Memory B cell (primary cell): ENCODE measurements around the gene ATN1.
A peak's percentile ranks its signal among the peaks of the same experiment; 100 is the strongest.
"Not testable (repeated sequence)": the region's sequence is repeated elsewhere in the genome, so short reads cannot be mapped to it uniquely, and the experiment has no call there.

ENCODE experiments used
- ATAC-seq: fragments of 150-1000 bp; cut with Tn5 transposase; 2 replicates; pipeline ENCODE4 v1.10.0; 2021; ENCODE audit warnings: low read depth, mild to moderate bottlenecking, moderate library complexity
- DNase-seq, 2 donors: peaks; one replicate each; pipeline ENCODE4 v3.0.0; 2022; ENCODE audit warnings: low spot score in 2 of 2
- H3K27ac Mint-ChIP-seq: one replicate; pipeline ENCODE4 v1.8.0; 2022; ENCODE audit warnings: mild to moderate bottlenecking, moderate library complexity, mixed read lengths
- H3K27me3 Mint-ChIP-seq: one replicate; pipeline ENCODE4 v1.8.0; 2022; ENCODE audit warnings: mixed read lengths
- H3K36me3 Mint-ChIP-seq: one replicate; pipeline ENCODE4 v1.8.0; 2022; ENCODE audit warnings: mild to moderate bottlenecking, mixed read lengths
- H3K4me1 Mint-ChIP-seq: one replicate; pipeline ENCODE4 v1.8.0; 2022; ENCODE audit warnings: mixed read lengths
- H3K4me3 Mint-ChIP-seq: one replicate; pipeline ENCODE4 v1.8.0; 2022; ENCODE audit warnings: mild to moderate bottlenecking, moderate library complexity, mixed read lengths
- H3K9me3 Mint-ChIP-seq: one replicate; pipeline ENCODE4 v1.8.0; 2022; ENCODE audit warnings: mixed read lengths

The ATN1 gene

DNA sequence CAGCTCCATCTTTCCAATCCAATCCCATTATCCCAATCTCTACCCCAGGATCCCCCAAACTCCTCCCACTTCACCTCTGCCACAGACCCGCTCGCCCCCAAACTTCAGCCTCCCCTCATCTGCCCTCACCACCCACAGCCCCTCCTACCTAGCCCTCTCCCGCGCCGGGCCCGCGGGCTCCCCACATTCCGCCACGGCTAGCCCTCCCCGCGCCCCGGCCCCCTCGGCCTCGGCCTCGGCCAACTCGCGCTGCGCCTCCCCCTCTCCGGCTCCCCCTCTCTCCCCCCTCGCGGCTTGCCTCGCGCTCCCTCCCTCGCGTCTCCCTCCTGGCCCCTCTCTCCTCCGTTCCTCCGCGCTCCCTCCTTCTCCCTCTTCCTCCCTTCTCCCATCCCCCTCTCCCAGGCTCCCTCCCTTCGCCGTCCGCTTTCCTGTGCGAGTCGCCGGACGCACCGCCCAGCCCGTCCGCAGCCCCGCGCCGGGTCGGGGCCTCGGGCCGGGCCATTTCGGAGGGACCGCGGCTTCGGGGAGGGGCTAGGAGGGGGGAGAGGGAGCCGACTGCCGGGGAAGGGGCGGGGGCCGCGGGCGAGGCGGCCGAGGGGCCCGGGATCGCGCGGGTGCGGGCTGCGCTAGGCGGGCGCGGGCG, at the start of gene ATN1:
ATN1 (plus strand) TSS at position 581 of the 643 bp plus-strand sequence. CDS start 6,043 bp downstream, outside the sequence.
- H3K4me3 Mint-ChIP-seq: peak within 1 kb of the TSS; percentile 89
- ATAC-seq: peak; percentile 26
- peaks cover 56% of the 10 kb centered on the region for H3K4me1 Mint-ChIP-seq
- no peaks in the 10 kb centered on the region for H3K27me3 Mint-ChIP-seq
- no peaks in the 10 kb centered on the region for H3K9me3 Mint-ChIP-seq
- peak; percentile 35 to 53 for DNase-seq
- no peaks in the 10 kb centered on the region for H3K36me3 Mint-ChIP-seq
- peak within 1 kb of the TSS; percentile 89 for H3K27ac Mint-ChIP-seq

- not testable (repeated sequence) for H3K4me1 Mint-ChIP-seq, H3K27ac Mint-ChIP-seq, H3K4me3 Mint-ChIP-seq, H3K36me3 Mint-ChIP-seq, ATAC-seq, DNase-seq, H3K27me3 Mint-ChIP-seq, H3K9me3 Mint-ChIP-seq
Measured at GRCh38 chr12:6879824-6880223, 47.9 kb upstream of the ATN1 start.

DNA sequence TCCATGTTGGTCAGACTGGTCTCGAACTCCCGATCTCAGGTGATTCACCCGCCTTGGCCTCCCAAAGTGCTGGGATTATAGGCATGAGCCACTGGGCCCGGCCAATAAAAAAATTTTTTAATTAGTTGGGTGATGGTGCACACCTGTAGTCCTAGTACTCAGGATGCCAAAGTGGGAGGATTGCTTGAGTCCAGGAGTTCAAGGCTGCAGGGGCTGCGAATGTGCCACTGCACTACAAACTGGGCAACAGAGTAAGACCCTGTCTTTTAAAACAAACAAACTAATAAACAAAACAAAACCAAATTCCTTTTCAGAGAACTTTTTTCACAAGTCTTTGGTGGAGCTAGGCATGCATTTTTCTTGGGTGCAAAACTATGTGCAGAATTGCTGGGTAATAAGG, 44.5 kb upstream of the ATN1 start:
- no peak for ATAC-seq

DNA sequence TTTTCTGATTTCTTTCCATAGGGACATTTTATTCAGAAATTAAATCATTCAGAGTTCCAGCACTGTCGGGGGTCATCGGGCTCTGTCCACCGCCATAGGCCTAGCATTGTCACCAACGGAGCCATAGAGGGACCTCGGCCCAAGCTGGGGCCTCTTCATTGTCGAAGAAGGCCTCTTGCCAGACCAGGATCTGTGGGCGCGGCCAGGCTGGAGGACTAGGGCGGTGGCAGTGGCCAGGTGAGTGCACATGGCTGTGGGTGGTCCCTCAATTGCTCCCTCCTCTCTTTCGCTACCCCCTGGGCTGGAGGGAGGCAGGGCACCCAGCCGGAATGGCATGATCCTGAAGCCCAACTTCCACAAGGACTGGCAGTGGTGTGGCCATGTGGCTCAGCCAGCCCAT, 44.1 kb upstream of the ATN1 start:
- no peak overlapping the region for H3K27ac Mint-ChIP-seq
- H3K9me3 Mint-ChIP-seq: no peaks in the 10 kb centered on the region
- peaks cover 4% of the 10 kb centered on the region for H3K36me3 Mint-ChIP-seq
- ATAC-seq: no peak
- no peak overlapping the region for H3K4me3 Mint-ChIP-seq
- DNase-seq: no peak
- H3K4me1 Mint-ChIP-seq: no peaks in the 10 kb centered on the region
- no peaks in the 10 kb centered on the region for H3K27me3 Mint-ChIP-seq

More for the DNA sequence above, 44.5 kb upstream of the ATN1 start:
- DNase-seq: no peak
- Mint-ChIP-seq H3K36me3 (peaks cover 4% of the 10 kb centered on the region), H3K4me3 (no peak overlapping the region), H3K4me1 (no peaks in the 10 kb centered on the region), H3K27me3 (no peaks in the 10 kb centered on the region), H3K27ac (no peak overlapping the region), H3K9me3 (no peaks in the 10 kb centered on the region)

- Mint-ChIP-seq H3K4me1 (no peaks in the 10 kb centered on the region), H3K36me3 (peaks cover 4% of the 10 kb centered on the region), H3K27ac (no peak overlapping the region), H3K4me3 (no peak overlapping the region), H3K27me3 (no peaks in the 10 kb centered on the region), H3K9me3 (no peaks in the 10 kb centered on the region)
- ATAC-seq (no peak), DNase-seq (no peak)
Measured at GRCh38 chr12:6884539-6884938, 43.2 kb upstream of the ATN1 start.

- not testable (repeated sequence) for H3K36me3 Mint-ChIP-seq, H3K27me3 Mint-ChIP-seq, ATAC-seq, DNase-seq, H3K4me3 Mint-ChIP-seq, H3K27ac Mint-ChIP-seq, H3K9me3 Mint-ChIP-seq, H3K4me1 Mint-ChIP-seq
Measured at GRCh38 chr12:6886206-6886999, 41.4 kb upstream of the ATN1 start.

- Mint-ChIP-seq H3K36me3 (peaks cover 4% of the 10 kb centered on the region), H3K9me3 (no peaks in the 10 kb centered on the region), H3K27ac (no peak overlapping the region), H3K27me3 (no peaks in the 10 kb centered on the region), H3K4me1 (peaks cover 2% of the 10 kb centered on the region), H3K4me3 (no peak overlapping the region)
- DNase-seq (no peak), ATAC-seq (no peak)
Measured at GRCh38 chr12:6887460-6887859, 40.3 kb upstream of the ATN1 start.

DNA sequence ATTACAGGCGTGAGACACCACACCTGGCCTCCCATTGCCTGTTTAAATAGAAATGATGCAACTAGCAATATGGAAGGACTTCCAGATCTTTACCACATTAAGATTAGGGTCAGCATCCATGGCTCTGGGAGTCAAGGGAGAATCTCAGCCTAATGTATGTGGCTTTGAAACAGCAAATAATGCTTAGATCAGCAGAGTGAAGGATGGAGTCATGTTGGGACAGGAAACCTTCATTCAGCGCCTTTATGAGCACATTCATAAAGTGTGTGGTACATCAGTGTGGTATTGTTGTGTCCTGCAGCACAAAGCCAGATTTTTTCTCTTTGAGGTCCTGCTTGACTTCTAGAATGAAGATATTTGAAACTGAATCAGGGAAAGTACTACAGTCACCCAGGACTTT, 39.4 kb upstream of the ATN1 start:
- ATAC-seq (no peak), DNase-seq (no peak)
- no peak overlapping the region for H3K4me3 Mint-ChIP-seq
- peaks cover 2% of the 10 kb centered on the region for H3K4me1 Mint-ChIP-seq
- no peak overlapping the region for H3K27ac Mint-ChIP-seq
- H3K36me3 Mint-ChIP-seq: peaks cover 4% of the 10 kb centered on the region
- no peaks in the 10 kb centered on the region for H3K27me3 Mint-ChIP-seq
- no peaks in the 10 kb centered on the region for H3K9me3 Mint-ChIP-seq

- not testable (repeated sequence) for ATAC-seq, H3K36me3 Mint-ChIP-seq, DNase-seq, H3K27me3 Mint-ChIP-seq, H3K4me3 Mint-ChIP-seq, H3K4me1 Mint-ChIP-seq, H3K27ac Mint-ChIP-seq, H3K9me3 Mint-ChIP-seq
Measured at GRCh38 chr12:6888794-6889193, 39.0 kb upstream of the ATN1 start.

DNA sequence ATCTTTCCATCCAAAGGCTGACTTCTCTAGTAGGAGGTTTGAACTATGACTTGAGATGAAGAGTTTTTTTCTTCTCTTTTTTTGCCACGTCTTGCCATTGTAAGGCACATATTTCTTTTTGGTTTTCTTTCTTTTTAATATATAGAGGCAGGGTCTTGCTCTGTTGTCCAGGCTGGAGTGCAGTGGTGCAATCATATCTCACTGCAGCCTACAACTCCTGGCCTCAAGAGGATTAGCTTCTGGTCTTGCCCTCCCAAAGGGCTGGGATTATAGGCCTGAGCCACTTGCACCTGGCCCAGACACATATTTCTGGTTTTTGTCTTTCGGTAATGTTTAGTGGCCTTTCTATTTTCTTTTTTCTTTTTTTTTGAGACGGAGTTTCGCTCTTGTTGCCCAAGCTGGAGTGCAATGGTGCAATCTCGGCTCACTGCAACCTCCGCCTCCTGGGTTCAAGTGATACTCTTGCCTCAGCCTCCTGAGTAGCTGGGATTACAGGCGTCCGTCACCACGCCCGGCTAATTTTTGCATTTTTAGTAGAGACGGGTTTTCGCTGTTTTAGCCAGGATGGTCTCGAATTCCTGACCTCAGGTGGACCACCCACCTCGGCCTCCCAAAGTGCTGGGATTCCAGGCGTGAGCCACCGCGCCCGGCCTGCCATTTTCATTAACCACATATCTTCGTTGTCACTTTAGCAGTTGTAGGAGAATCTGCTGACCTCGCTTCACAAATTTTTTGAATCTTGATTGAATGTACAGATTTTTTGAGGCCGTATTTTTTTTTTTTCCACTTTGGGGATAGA, 37.8 kb upstream of the ATN1 start:
- not testable (repeated sequence) for H3K36me3 Mint-ChIP-seq, H3K27ac Mint-ChIP-seq, H3K4me1 Mint-ChIP-seq, H3K27me3 Mint-ChIP-seq, ATAC-seq, DNase-seq, H3K4me3 Mint-ChIP-seq, H3K9me3 Mint-ChIP-seq

GRCh38 chr12:6890789-6891645, 36.7 kb upstream of the ATN1 start:
- peak overlapping the region; percentile 91 for H3K27ac Mint-ChIP-seq
- ATAC-seq (peak; percentile 92), DNase-seq (peak; percentile 96 to 98)
- H3K4me3 Mint-ChIP-seq: peak overlapping the region; percentile 85
- H3K4me1 Mint-ChIP-seq: peaks cover 2% of the 10 kb centered on the region
- no peaks in the 10 kb centered on the region for H3K36me3 Mint-ChIP-seq
- H3K9me3 Mint-ChIP-seq: no peaks in the 10 kb centered on the region
- H3K27me3 Mint-ChIP-seq: no peaks in the 10 kb centered on the region

DNA sequence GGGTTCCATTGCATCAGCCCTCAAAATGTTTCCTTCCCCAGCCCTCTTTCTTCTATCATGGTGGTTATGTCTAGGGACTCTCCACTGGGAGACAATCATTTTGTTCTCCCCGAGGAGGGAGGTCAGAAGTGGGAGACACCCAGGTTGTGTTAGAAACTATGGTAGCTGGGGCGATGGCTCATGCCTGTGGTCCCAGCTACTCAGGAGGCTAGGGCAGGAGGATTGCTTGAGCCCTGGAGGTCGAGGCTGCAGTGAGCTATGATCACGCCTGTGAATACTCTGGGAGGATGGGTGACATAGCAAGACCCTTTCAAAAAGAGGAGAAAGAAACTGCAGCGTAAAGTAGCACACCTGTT, 36.1 kb upstream of the ATN1 start:
- peak overlapping the region; percentile 85 for H3K4me3 Mint-ChIP-seq
- no peaks in the 10 kb centered on the region for H3K36me3 Mint-ChIP-seq
- ATAC-seq: no peak
- H3K27me3 Mint-ChIP-seq: no peaks in the 10 kb centered on the region
- DNase-seq: no peak
- H3K4me1 Mint-ChIP-seq: peaks cover 2% of the 10 kb centered on the region
- H3K9me3 Mint-ChIP-seq: no peaks in the 10 kb centered on the region
- peak overlapping the region; percentile 91 for H3K27ac Mint-ChIP-seq

DNA sequence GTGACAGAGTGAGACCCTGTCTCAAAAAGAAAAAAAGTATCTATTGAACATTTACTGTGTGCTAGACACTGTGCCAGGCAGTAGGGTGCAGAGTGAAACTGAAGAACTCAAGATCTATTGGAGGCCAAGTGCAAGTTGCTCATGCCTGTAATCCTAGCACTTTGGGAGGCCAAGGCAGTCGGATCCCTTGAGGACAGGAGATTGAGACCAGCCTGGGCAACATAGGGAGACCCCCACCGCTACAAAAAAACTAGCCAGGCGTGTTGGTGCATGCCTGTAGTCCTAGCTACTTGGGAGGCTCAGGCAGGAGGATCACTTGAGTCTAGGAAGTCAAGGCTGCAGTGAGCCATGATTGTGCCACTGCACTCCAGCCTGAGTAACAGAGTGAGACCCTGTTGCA, 35.1 kb upstream of the ATN1 start:
- DNase-seq, H3K27me3 Mint-ChIP-seq, H3K9me3 Mint-ChIP-seq, H3K27ac Mint-ChIP-seq, H3K36me3 Mint-ChIP-seq, H3K4me1 Mint-ChIP-seq, ATAC-seq: not testable (repeated sequence)
- H3K4me3 Mint-ChIP-seq: peak overlapping the region; percentile 24
